ENCODE measurements around the gene KLLN. TPM values are rescaled to one million over a fixed set of nuclear protein-coding genes. Genes with fewer than 3 reads are reported as not detected.
"Not testable (repeated sequence)": the region's sequence is repeated elsewhere in the genome, so short reads cannot be mapped to it uniquely, and the experiment has no call there.

KLLN gene
- polyA plus RNA-seq (ENCODE audit: insufficient read length): 0.46 TPM

GRCh38 chr10:87863053-87863943 is at the start of gene KLLN, which contains the start of gene PTEN:
TSS of gene KLLN (minus strand) at chr10:87863533. CDS start at chr10:87862487, 1,046 bp downstream.
TSS of gene PTEN (plus strand) at chr10:87863625. CDS start at chr10:87864470, 845 bp downstream.
- peak; percentile 93 for DNase-seq

- not testable (repeated sequence) for DNase-seq
Observed at GRCh38 chr10:87903396-87903795, 40.1 kb upstream of the KLLN start.

GRCh38 chr10:87897957-87898356 is 34.6 kb upstream of the KLLN start:
- not testable (repeated sequence) for DNase-seq

- no peak for DNase-seq
Observed at GRCh38 chr10:87896216-87896615, 32.9 kb upstream of the KLLN start.

- DNase-seq: no peak
Observed at GRCh38 chr10:87895430-87895829, 32.1 kb upstream of the KLLN start.

GRCh38 chr10:87887548-87888289 is 24.4 kb upstream of the KLLN start:
- DNase-seq: no peak

GRCh38 chr10:87887146-87887545 is 23.8 kb upstream of the KLLN start:
- DNase-seq: no peak

GRCh38 chr10:87886635-87887034 is 23.3 kb upstream of the KLLN start:
- DNase-seq: no peak

- DNase-seq: no peak
Observed at GRCh38 chr10:87882555-87883294, 19.4 kb upstream of the KLLN start.

GRCh38 chr10:87881373-87882059 is 18.2 kb upstream of the KLLN start:
- not testable (repeated sequence) for DNase-seq

- no peak for DNase-seq
Observed at GRCh38 chr10:87880336-87880735, 17.0 kb upstream of the KLLN start.

- no peak for DNase-seq
Observed at GRCh38 chr10:87878664-87879459, 15.5 kb upstream of the KLLN start.

- DNase-seq: no peak
Observed at GRCh38 chr10:87875929-87876571, 12.7 kb upstream of the KLLN start.

- no peak for DNase-seq
Observed at GRCh38 chr10:87873656-87874055, 10.3 kb upstream of the KLLN start.

GRCh38 chr10:87872828-87873227 is 9.5 kb upstream of the KLLN start:
- DNase-seq: no peak

- no peak for DNase-seq
Observed at GRCh38 chr10:87869773-87870551, 6.6 kb upstream of the KLLN start.

- DNase-seq: not testable (repeated sequence)
Observed at GRCh38 chr10:87869139-87869538, 5.8 kb upstream of the KLLN start.

GRCh38 chr10:87868277-87868676 is 4.9 kb upstream of the KLLN start:
- DNase-seq: no peak

GRCh38 chr10:87867453-87867852 is 4.1 kb upstream of the KLLN start:
- DNase-seq: no peak

GRCh38 chr10:87866412-87866974 is 3.2 kb upstream of the KLLN start:
- DNase-seq: no peak

Measured in hindlimb muscle (tissue), 1 donor.